Fibroblast of skin of right biceps (primary cell): Measurements from ENCODE around the gene MYADML2.

ENCODE experiments used
- DNase-seq: peaks from one replicate; pipeline ENCODE4 v3.0.0-alpha.2; 2013

Gene MYADML2

DNA sequence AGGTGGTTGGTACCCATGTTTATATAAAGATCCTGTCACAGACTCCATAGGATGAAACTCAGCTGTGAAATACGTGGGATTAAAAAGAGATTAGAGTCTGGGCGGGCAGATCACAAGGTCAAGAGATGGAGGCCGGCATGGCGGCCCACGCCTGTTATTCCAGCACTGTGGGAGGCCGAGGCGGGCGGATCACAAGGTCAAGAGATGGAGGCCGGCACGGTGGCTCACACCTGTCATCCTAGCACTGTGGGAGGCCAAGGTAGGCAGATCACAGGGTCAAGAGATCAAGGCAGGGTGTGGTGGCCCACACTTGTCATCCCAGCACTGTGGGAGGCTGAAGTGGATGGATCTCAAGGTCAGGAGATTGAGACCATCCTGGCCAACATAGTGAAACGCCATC lies 51.6 kb downstream of the MYADML2 start:
- DNase-seq = no peak

DNA sequence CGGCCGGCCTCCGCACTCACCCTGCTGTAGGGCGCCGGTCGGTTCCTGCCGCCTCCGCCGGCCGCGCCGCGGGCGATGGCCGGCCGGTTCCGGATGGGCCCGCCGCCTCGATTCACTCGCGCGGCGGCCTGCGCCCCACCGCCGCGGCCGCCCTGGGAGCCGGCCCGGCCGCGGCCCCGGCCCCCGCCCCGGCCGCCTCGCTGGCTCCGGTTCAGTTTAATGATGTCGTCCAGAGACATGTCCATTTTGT lies 55.8 kb downstream of the MYADML2 start:
- DNase-seq = no peak

- no peak for DNase-seq
Measured at GRCh38 chr17:81890447-81891302, 56.4 kb downstream of the MYADML2 start.
